HCT116 (cell line): ENCODE results near the gene IDUA. TPM values are rescaled to one million over a fixed set of nuclear protein-coding genes. Genes with fewer than 3 reads are reported as not detected.

Experiments used
- ATAC-seq: fragments of 200-7000 bp; cut with Tn5 transposase; 2 replicates; pipeline ENCODE4 v1.9.1; 2020; ENCODE audit warnings: mild to moderate bottlenecking, moderate library complexity
- BruUV-seq: library from RNA; stranded (reverse); fragments of 400-500 nt; replicated peaks from 2 replicates; lab custom pipeline; 2021; lab: Mats Ljungman, UMichigan
- CTCF ChIA-PET: fragments of 300-600 bp; sonication (Branson Sonifier 250); formaldehyde crosslinking; loops from one replicate; lab custom pipeline; 2021; ENCODE audit warnings: antibody characterized with exemption; lab: Charles Lee
- POLR2A ChIA-PET: fragments of 300-600, 350-600 bp; sonication (Branson Sonifier 250); formaldehyde crosslinking; loops from one replicate; lab custom pipeline; 2021; ENCODE audit warnings: antibody characterized with exemption; lab: Charles Lee
- RAD21 ChIA-PET, 2 experiments: fragments of 300-600 bp; sonication (Branson Sonifier 250); formaldehyde crosslinking; loops; one replicate each; lab custom pipeline; 2023; ENCODE audit warnings: low total read pairs in 2 of 2; ENCODE audit not compliant: uncharacterized antibody in 2 of 2, unreplicated experiment in 2 of 2, low non-redundant PET in 1 of 2; lab: Charles Lee
- DNase-seq: peaks from one replicate; pipeline ENCODE4 v3.0.0-alpha.2; 2010; ENCODE audit warnings: low read depth, low spot score
- H2AFZ ChIP-seq: fragments of 200-600 bp; shearing (Covaris generic), sonication (generic); 2 replicates; pipeline ENCODE4 v1.6.1; 2017; ENCODE audit warnings: low read depth, mixed run types, mixed read lengths, antibody characterized with exemption, low read length; ENCODE audit not compliant: poor library complexity, severe bottlenecking
- H3K27ac ChIP-seq: 2 replicates; pipeline ENCODE4 v1.5.1; 2012; ENCODE audit warnings: low read depth, low read length
- H3K27me3 ChIP-seq: fragments of 200-600 bp; sonication (generic); 2 replicates; pipeline ENCODE4 v1.6.1; 2016; ENCODE audit warnings: mixed run types, low read length, mixed read lengths; ENCODE audit not compliant: insufficient read depth
- H3K36me3 ChIP-seq, 2 experiments: fragments of 200-500 bp in 1 of 2; fragments of 200-600 bp in 1 of 2; sonication (Bioruptor generic) in 1 of 2; sonication (generic) in 1 of 2; 2 replicates each; pipeline versions ENCODE4 v1.5.1 to v1.6.1; 2014 to 2016; ENCODE audit warnings: low read length in 2 of 2, inconsistent platforms in 1 of 2, mixed read lengths in 1 of 2, mixed run types in 1 of 2; ENCODE audit not compliant: insufficient read depth in 2 of 2, control insufficient read depth in 1 of 2
- H3K4me1 ChIP-seq, 2 experiments: fragments of 200-600 bp in 1 of 2; sonication (generic) in 1 of 2; 2 replicates each; pipeline versions ENCODE4 v1.5.1 to v1.6.1; 2012 to 2017; ENCODE audit warnings: low read length in 2 of 2, inconsistent platforms in 1 of 2, mild to moderate bottlenecking in 1 of 2, mixed read lengths in 1 of 2, mixed run types in 1 of 2, moderate library complexity in 1 of 2; ENCODE audit not compliant: insufficient read depth in 2 of 2, control insufficient read depth in 1 of 2
- H3K4me2 ChIP-seq: fragments of 200-600 bp; sonication (generic); 2 replicates; pipeline ENCODE4 v1.6.1; 2017; ENCODE audit warnings: mixed run types, low read length, mixed read lengths
- H3K4me3 ChIP-seq, 2 experiments: fragments of 200-600 bp in 1 of 2; sonication (generic) in 1 of 2; replicated peaks in 1 of 2; 2 replicates each; pipeline ENCODE4 v1.5.1; 2011 to 2016; ENCODE audit warnings: low read length in 2 of 2, control low read depth in 1 of 2, low read depth in 1 of 2, mild to moderate bottlenecking in 1 of 2, mixed read lengths in 1 of 2, mixed run types in 1 of 2
- H3K79me2 ChIP-seq: fragments of 200-600 bp; sonication (generic); 2 replicates; pipeline ENCODE4 v1.6.1; 2017; ENCODE audit warnings: mild to moderate bottlenecking, mixed run types, low read length, moderate library complexity, mixed read lengths; ENCODE audit not compliant: insufficient read depth
- H3K9ac ChIP-seq: fragments of 200-600 bp; sonication (generic); 2 replicates; pipeline ENCODE4 v1.6.1; 2016; ENCODE audit warnings: low read length, mixed read lengths
- H3K9me2 ChIP-seq: fragments of 200-600 bp; sonication (generic), shearing (Covaris generic); 2 replicates; pipeline ENCODE4 v1.6.1; 2017; ENCODE audit warnings: mixed run types, mild to moderate bottlenecking, moderate library complexity; ENCODE audit not compliant: insufficient read depth
- H3K9me3 ChIP-seq, 2 experiments: fragments of 200-500 bp in 1 of 2; fragments of 200-600 bp in 1 of 2; sonication (Bioruptor generic) in 1 of 2; sonication (generic) in 1 of 2; 2 replicates each; pipeline ENCODE4 v1.6.1; 2014 to 2017; ENCODE audit warnings: low read length in 2 of 2, mixed read lengths in 2 of 2, inconsistent platforms in 1 of 2, low read depth in 1 of 2, mild to moderate bottlenecking in 1 of 2, mixed run types in 1 of 2, moderate library complexity in 1 of 2; ENCODE audit not compliant: control insufficient read depth in 1 of 2, insufficient read depth in 1 of 2
- H4K20me1 ChIP-seq: fragments of 200-600 bp; sonication (generic), shearing (Covaris generic); 2 replicates; pipeline ENCODE4 v1.6.1; 2017; ENCODE audit warnings: mixed run types, mild to moderate bottlenecking, moderate library complexity; ENCODE audit not compliant: insufficient read depth
- EGR1 ChIP-seq: IDR thresholded peaks from 2 replicates; pipeline ENCODE4 v1.6.1; 2012; ENCODE audit warnings: low read depth
- EZH2 ChIP-seq: fragments of 200-600 bp; sonication (generic); IDR thresholded peaks from 2 replicates; pipeline ENCODE4 v1.6.1; 2017; ENCODE audit warnings: antibody characterized with exemption, mixed run types
- FOSL1 ChIP-seq: IDR thresholded peaks from 2 replicates; pipeline ENCODE4 v1.6.1; 2012; ENCODE audit warnings: low read depth
- JUND ChIP-seq: IDR thresholded peaks from 2 replicates; pipeline ENCODE4 v1.6.1; 2012
- POLR2A ChIP-seq: IDR thresholded peaks from 2 replicates; pipeline ENCODE4 v1.7.0; 2011; ENCODE audit warnings: borderline replicate concordance; ENCODE audit not compliant: insufficient read depth, insufficient read length; ENCODE audit errors: extremely low read depth
- POLR2AphosphoS5 ChIP-seq: IDR thresholded peaks from 2 replicates; pipeline ENCODE4 v1.6.1; 2011; ENCODE audit warnings: mild to moderate bottlenecking, low read depth, low read length, moderate library complexity
- RAD21 ChIP-seq: IDR thresholded peaks from 2 replicates; pipeline ENCODE4 v1.6.1; 2012; ENCODE audit warnings: low read depth, mild to moderate bottlenecking
- SP1 ChIP-seq: IDR thresholded peaks from 2 replicates; pipeline ENCODE4 v1.6.1; 2012; ENCODE audit warnings: low read depth
- YY1 ChIP-seq: IDR thresholded peaks from 2 replicates; pipeline ENCODE4 v1.6.1; 2011; ENCODE audit warnings: low read length, low read depth, moderate library complexity, mild to moderate bottlenecking; ENCODE audit not compliant: insufficient replicate concordance; ENCODE audit errors: extremely low read depth
- ZFX ChIP-seq: fragments of 450-650 bp; IDR thresholded peaks from 2 replicates; pipeline ENCODE4 v1.6.1; 2017
- ZNF274 ChIP-seq: fragments of 200-500 bp; sonication (Bioruptor generic); IDR thresholded peaks from 2 replicates; pipeline ENCODE4 v1.6.1; 2014; ENCODE audit warnings: mild to moderate bottlenecking, low read depth, low read length, inconsistent platforms
- intact Hi-C: fragments of 100-400 bp; cut with micrococcal nuclease; formaldehyde crosslinking; loops from 2 replicates; pipeline ENCODE4 v1.10.0; 2022
- total RNA-seq: library from RNA; stranded (reverse); gene quantifications from one replicate; pipeline ENCODE4 v1.2.1, GENCODE V29; 2021; ENCODE audit not compliant: unreplicated experiment
- TF ChIP-seq, protein P1 (sequence below), 3 experiments: fragments of 200-600 bp in 1 of 3; sonication (generic) in 1 of 3; IDR thresholded peaks in 2 of 3; conservative IDR thresholded peaks in 1 of 3; 2 replicates each; pipeline ENCODE4 v1.5.1; 2012 to 2017; ENCODE audit warnings: low read depth in 2 of 3, low read length in 2 of 3, antibody characterized with exemption in 1 of 3, borderline replicate concordance in 1 of 3, control low read depth in 1 of 3, mild to moderate bottlenecking in 1 of 3, mixed read lengths in 1 of 3, mixed run types in 1 of 3, moderate library complexity in 1 of 3; ENCODE audit not compliant: insufficient read depth in 1 of 3
- TF ChIP-seq, protein P2 (sequence below): IDR thresholded peaks from 2 replicates; pipeline ENCODE4 v1.6.1; 2012
- TF ChIP-seq, protein P3 (sequence below): IDR thresholded peaks from 2 replicates; pipeline ENCODE4 v1.6.1; 2012
- TF ChIP-seq, protein P4 (sequence below): IDR thresholded peaks from 2 replicates; pipeline ENCODE4 v1.6.1; 2011; ENCODE audit warnings: mild to moderate bottlenecking, low read length, moderate library complexity; ENCODE audit not compliant: insufficient replicate concordance; ENCODE audit errors: extremely low read depth

IDUA gene
- total RNA-seq, 1 experiment from 2014 or later = 28.2 TPM

DNA sequence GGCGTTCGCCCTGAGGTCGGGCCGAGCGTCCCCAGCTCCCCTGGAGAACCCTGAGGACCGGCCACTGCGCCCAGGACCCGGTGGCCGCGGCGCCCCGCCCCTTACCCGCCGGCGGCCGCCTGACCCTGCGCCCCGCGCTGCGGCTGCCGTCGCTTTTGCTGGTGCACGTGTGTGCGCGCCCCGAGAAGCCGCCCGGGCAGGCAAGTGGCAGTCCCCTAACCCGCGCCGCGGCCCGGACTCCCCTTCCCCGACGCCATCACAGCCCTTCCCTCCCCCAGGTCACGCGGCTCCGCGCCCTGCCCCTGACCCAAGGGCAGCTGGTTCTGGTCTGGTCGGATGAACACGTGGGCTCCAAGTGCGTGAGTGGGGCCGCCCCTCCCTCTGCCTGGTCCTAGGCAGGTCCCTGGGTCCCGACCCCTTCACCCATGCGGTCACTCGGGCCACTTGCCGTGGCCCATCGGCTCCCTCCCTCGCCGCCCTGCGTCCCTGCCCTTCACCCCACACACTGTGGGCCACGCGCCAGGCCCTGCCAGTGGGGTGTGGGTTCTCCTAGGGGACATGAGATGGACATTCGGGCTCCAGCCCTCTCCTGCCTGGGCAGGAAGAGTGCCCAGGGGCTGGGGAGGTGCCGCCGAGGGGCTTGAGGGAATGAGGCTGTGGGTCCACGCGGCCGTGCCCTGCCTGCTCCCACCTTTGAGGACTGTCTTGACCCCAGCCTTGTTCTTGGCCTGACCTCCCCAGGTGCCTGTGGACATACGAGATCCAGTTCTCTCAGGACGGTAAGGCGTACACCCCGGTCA lies 16.6 kb downstream of the IDUA start:
- H3K9me3 ChIP-seq = no peaks in the 10 kb centered on the region
- TF ChIP-seq ZFX (no peak), RAD21 (no peak), ZNF274 (no peak), EZH2 (no peak)
- TF ChIP-seq, all 23 proteins: peak for 0
- no peak for DNase-seq
- Histone ChIP-seq H3K9me2 (no peaks in the 10 kb centered on the region), H3K36me3 (no peaks in the 10 kb centered on the region), H3K9ac (no peak overlapping the region), H2AFZ (no peak overlapping the region), H3K27ac (no peak overlapping the region), H3K4me2 (no peak overlapping the region), H3K79me2 (no peaks in the 10 kb centered on the region), H3K4me3 (no peak overlapping the region), H3K4me1 (peaks cover 0 to 10% of the 10 kb centered on the region in 2 experiments; a peak in 2 of 4 replicates), H3K27me3 (no peaks in the 10 kb centered on the region), H4K20me1 (no peaks in the 10 kb centered on the region)
- ATAC-seq = no peak
- intact Hi-C loops = no loop called here
- ChIA-PET CTCF (no interaction called here), RAD21 (no interaction called here), POLR2A (no interaction called here)
- no TSS peak for BruUV-seq

DNA sequence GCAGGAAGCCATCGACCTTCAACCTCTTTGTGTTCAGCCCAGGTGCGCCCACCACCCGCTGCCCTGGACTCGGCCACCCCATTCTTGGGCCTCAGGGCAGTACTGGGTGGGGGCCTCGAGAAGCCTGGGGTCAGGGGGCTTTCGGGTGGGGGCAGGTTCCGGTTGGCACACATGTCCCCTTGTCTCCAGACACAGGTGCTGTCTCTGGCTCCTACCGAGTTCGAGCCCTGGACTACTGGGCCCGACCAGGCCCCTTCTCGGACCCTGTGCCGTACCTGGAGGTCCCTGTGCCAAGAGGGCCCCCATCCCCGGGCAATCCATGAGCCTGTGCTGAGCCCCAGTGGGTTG lies 17.2 kb downstream of the IDUA start:
- Histone ChIP-seq H3K36me3 (no peaks in the 10 kb centered on the region), H2AFZ (no peak overlapping the region), H3K27me3 (no peaks in the 10 kb centered on the region), H3K4me1 (peaks cover 2 to 12% of the 10 kb centered on the region in 2 experiments; a peak in 3 of 4 replicates), H3K4me3 (no peak overlapping the region), H4K20me1 (no peaks in the 10 kb centered on the region), H3K4me2 (no peak overlapping the region), H3K9ac (no peak overlapping the region), H3K79me2 (no peaks in the 10 kb centered on the region), H3K9me2 (no peaks in the 10 kb centered on the region), H3K27ac (no peak overlapping the region), H3K9me3 (no peaks in the 10 kb centered on the region)
- POLR2A ChIA-PET = no interaction called here
- DNase-seq (no peak), ATAC-seq (no peak)
- CTCF ChIA-PET = no interaction called here
- intact Hi-C loops = no loop called here
- no TSS peak for BruUV-seq
- RAD21 ChIA-PET = no interaction called here
- TF ChIP-seq EGR1 = no peak
- TF ChIP-seq, protein P1, sequence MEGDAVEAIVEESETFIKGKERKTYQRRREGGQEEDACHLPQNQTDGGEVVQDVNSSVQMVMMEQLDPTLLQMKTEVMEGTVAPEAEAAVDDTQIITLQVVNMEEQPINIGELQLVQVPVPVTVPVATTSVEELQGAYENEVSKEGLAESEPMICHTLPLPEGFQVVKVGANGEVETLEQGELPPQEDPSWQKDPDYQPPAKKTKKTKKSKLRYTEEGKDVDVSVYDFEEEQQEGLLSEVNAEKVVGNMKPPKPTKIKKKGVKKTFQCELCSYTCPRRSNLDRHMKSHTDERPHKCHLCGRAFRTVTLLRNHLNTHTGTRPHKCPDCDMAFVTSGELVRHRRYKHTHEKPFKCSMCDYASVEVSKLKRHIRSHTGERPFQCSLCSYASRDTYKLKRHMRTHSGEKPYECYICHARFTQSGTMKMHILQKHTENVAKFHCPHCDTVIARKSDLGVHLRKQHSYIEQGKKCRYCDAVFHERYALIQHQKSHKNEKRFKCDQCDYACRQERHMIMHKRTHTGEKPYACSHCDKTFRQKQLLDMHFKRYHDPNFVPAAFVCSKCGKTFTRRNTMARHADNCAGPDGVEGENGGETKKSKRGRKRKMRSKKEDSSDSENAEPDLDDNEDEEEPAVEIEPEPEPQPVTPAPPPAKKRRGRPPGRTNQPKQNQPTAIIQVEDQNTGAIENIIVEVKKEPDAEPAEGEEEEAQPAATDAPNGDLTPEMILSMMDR (IDR thresholded peaks at IDR 0.05 in 2 of 3, conservative IDR thresholded peaks at IDR 0.05 in 1 of 3; ENCODE audit: borderline replicate concordance in 1 of 3, insufficient read depth in 1 of 3, low read depth in 2 of 3, low read length in 2 of 3) = no peak
- TF ChIP-seq YY1 = no peak
- no peak for TF ChIP-seq POLR2A
- TF ChIP-seq, protein P2, sequence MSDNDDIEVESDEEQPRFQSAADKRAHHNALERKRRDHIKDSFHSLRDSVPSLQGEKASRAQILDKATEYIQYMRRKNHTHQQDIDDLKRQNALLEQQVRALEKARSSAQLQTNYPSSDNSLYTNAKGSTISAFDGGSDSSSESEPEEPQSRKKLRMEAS = no peak
- no peak for TF ChIP-seq SP1
- no peak for TF ChIP-seq JUND
- TF ChIP-seq FOSL1 = no peak
- TF ChIP-seq EZH2 = no peak
- no peak for TF ChIP-seq RAD21
- TF ChIP-seq ZFX = no peak
- no peak for TF ChIP-seq POLR2AphosphoS5
- TF ChIP-seq, protein P3, sequence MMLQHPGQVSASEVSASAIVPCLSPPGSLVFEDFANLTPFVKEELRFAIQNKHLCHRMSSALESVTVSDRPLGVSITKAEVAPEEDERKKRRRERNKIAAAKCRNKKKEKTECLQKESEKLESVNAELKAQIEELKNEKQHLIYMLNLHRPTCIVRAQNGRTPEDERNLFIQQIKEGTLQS = no peak
- TF ChIP-seq, protein P4, sequence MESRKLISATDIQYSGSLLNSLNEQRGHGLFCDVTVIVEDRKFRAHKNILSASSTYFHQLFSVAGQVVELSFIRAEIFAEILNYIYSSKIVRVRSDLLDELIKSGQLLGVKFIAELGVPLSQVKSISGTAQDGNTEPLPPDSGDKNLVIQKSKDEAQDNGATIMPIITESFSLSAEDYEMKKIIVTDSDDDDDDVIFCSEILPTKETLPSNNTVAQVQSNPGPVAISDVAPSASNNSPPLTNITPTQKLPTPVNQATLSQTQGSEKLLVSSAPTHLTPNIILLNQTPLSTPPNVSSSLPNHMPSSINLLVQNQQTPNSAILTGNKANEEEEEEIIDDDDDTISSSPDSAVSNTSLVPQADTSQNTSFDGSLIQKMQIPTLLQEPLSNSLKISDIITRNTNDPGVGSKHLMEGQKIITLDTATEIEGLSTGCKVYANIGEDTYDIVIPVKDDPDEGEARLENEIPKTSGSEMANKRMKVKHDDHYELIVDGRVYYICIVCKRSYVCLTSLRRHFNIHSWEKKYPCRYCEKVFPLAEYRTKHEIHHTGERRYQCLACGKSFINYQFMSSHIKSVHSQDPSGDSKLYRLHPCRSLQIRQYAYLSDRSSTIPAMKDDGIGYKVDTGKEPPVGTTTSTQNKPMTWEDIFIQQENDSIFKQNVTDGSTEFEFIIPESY = no peak
